ENCODE data around the gene HDAC11.

The HDAC11 gene

DNA sequence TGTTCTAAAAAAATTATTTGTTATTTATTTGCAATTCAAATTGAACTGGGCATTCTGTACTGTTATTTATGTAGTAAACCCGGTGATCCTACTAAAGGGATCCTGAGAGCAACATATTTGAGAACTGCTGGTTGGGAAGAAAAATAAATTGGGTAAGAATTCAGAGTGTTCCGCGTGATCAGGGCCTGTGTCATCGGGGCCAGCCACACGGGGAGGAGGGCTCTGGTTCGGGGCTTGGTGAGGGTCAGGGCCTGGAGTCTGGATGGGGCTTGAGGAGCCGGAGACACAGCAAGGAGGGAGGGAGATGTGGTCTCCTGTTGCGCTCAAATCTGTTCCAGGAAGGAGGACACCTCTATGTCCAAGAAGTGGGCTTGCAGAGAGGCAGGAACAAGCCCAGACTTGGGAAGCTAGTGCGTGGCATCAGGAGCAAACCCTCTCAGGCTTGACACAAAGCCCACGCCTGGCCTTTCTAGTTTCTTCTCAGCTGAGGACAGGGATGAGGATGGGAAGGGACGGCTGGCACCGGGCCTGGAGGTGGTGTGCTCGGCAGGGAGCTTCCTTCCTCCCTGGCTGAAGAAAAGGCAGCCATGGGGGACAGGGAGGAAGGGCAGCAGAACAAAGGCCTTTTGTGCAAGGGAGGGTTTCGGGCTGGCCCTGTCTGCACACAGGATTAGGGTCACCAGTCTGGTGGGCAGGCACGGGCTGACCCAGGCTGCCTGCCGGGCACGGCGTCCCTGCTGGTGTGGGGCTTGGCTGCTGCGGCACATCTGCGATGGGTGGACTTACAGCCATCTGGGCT lies 45.9 kb downstream of the HDAC11 start:
- TF ChIP-seq, protein P1, sequence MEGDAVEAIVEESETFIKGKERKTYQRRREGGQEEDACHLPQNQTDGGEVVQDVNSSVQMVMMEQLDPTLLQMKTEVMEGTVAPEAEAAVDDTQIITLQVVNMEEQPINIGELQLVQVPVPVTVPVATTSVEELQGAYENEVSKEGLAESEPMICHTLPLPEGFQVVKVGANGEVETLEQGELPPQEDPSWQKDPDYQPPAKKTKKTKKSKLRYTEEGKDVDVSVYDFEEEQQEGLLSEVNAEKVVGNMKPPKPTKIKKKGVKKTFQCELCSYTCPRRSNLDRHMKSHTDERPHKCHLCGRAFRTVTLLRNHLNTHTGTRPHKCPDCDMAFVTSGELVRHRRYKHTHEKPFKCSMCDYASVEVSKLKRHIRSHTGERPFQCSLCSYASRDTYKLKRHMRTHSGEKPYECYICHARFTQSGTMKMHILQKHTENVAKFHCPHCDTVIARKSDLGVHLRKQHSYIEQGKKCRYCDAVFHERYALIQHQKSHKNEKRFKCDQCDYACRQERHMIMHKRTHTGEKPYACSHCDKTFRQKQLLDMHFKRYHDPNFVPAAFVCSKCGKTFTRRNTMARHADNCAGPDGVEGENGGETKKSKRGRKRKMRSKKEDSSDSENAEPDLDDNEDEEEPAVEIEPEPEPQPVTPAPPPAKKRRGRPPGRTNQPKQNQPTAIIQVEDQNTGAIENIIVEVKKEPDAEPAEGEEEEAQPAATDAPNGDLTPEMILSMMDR (IDR thresholded peaks at IDR 0.05; ENCODE audit: borderline replicate concordance, control extremely low read depth, extremely low read depth, insufficient read depth, missing control alignments) = no peak
- DNase-seq (ENCODE audit: low spot score) = no peak
- in situ Hi-C loops (cut with MboI; ENCODE audit: low sequenced_read_pairs, unreplicated experiment) = no loop called here

DNA sequence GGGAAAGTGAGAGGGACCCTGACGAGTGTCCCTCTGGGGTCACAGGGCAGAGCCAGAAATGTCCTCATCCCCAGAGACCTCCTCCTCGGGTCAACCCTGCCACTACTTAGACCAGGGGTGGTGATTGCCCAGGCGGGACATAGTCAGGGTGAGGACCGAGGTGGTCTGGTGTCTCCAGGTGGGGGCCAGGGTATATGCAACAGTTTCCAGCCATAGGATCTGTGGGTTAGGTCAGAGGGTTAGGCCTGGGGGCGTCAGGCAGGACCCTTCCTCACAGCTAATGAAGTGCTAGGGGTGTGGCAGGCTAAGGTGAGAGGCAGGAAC lies 46.5 kb downstream of the HDAC11 start:
- TF ChIP-seq, protein P1 (IDR thresholded peaks at IDR 0.05; ENCODE audit: borderline replicate concordance, control extremely low read depth, extremely low read depth, insufficient read depth, missing control alignments) = no peak
- in situ Hi-C loops (cut with MboI; ENCODE audit: low sequenced_read_pairs, unreplicated experiment) = no loop called here
- no peak for DNase-seq (ENCODE audit: low spot score)

DNA sequence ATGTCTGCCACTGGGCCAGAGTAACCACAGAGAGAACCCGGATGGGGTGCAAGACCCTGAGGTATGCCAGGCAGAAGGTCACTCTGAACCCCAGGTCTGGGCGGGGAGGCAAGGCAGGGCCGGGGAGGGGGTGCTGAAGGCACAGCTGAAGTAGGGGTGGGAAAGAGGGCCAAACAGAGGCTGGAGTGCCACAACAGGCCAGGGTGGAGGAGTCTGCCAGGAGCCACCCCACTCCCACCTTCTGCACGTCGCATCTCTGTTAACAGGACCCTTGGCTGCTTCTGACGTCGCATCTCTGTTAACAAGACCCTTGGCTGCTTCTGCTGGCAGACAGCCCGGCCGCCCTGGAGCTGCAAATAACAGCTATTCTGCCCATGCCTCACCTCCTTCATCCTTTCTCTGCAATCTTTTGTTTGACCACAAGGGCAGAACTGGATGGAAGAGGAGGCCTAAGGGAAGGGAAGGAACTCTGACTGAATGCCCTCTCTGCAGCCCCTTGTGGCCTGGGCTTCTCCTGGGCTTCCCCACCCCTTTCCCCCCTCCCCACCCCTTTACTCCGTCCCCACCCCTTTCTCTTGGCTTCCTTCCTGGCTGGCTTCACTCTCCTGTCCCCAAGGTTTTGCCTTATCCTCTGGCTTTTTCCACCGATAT lies 48.2 kb downstream of the HDAC11 start:
- in situ Hi-C loops (cut with MboI; ENCODE audit: low sequenced_read_pairs, unreplicated experiment) = no loop called here
- DNase-seq (ENCODE audit: low spot score) = no peak

DNA sequence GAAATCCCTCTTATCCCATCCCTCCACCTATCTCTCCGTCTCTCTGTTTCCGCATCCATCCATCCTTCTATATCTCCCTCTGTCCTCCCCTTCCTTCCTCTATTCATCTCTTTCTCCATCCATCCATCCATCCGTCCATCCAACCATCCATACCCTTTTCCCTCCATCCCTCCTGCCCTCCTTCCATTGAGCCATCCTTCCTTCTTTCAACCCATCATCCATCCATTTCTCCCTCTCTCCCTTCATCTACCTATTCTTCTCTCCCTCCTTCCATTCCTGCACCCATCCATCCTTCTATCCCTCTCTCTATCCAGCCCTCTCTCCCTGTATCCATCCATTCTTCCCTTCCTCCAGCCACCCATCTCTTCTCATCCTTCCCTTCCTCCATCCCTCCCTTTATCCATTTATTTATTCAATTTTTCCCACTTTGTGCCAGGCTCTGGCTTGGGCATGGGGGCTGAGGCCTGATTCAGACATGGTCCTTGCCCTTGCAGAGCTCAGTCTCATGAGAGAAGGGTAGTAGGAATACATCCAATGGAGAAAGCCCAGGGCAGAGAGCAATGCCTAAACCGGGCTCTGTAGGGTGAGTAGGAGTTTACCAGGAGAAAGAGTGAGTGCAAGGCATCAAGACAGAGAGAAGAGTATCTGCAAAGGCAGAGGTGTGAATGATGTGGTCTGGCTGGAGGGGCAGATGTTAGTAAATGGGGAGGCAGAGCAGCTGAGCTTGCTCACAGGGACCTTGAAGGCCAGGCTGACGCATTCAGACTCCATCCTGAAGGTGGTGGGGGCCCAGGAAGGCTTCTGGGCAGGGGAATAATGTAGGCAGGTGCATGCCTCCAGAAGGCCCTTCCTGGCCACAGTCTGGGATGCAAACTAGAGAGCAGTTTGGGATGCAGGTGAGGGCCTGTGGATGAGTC lies 49.3 kb downstream of the HDAC11 start:
- TF ChIP-seq, protein P1 (IDR thresholded peaks at IDR 0.05; ENCODE audit: borderline replicate concordance, control extremely low read depth, extremely low read depth, insufficient read depth, missing control alignments) = no peak
- in situ Hi-C loops (cut with MboI; ENCODE audit: low sequenced_read_pairs, unreplicated experiment) = no loop called here
- DNase-seq (ENCODE audit: low spot score) = no peak

More for the DNA sequence above, 48.2 kb downstream of the HDAC11 start:
- TF ChIP-seq, protein P1 (IDR thresholded peaks at IDR 0.05; ENCODE audit: borderline replicate concordance, control extremely low read depth, extremely low read depth, insufficient read depth, missing control alignments) = no peak

DNA sequence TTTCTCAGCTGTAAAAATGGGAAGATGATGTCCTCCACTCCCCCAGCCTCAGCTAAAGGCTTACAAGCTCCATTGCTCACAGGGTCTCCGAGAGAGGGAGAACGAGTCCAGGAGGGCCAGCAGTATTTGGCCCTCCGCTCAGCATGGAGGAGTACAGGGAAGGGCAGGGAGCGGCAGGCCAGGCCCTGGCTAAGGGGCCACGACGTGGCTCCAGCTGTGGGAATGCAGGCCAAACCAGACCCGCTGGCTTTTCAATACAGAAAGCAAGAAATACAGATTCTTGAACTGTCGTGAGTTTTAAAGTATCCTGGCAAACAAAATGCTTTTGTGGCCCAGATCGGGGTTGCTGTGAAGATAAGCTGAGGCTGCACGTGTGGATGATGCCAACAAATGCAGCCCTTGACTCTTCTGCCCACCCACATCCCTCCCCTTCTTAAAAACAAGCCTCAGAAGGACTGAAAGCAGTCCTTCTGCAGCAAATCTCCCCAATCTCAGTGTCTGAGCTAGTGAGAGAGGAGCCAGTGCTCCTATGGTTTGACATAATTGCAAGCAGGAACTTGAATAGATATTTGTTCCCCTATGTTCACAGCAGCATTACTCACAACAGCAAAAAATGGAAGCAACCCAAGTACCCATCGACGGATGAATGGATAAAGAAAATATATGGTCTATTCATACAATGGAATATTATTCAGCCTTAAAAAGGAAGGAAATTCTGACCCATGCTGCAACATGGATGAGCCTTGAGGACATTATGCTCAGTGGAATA lies 50.3 kb downstream of the HDAC11 start:
- in situ Hi-C loops (cut with MboI; ENCODE audit: low sequenced_read_pairs, unreplicated experiment) = no loop called here
- no peak for DNase-seq (ENCODE audit: low spot score)
- TF ChIP-seq, protein P1 (IDR thresholded peaks at IDR 0.05; ENCODE audit: borderline replicate concordance, control extremely low read depth, extremely low read depth, insufficient read depth, missing control alignments) = no peak

DNA sequence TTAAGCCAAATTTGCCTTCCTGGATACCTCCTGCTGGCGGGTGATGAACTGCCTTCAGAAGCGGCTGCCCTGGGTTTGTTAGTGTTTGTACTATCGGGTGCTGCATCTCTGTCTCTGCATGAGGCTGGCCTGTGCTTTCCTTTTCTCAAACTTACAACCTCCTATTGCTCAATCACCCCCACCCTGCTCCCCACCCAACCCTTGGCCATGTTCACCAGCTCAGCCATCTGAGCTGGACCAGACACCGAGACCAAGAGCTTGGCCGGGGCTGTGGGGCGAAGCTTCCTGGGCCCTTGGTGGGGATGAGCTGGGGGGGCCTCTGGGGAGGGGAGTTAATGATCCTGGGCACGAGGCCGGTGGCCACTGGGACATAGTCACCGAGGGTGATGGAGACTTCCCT lies 52.0 kb downstream of the HDAC11 start:
- TF ChIP-seq, protein P1 (IDR thresholded peaks at IDR 0.05; ENCODE audit: borderline replicate concordance, control extremely low read depth, extremely low read depth, insufficient read depth, missing control alignments) = no peak
- in situ Hi-C loops (cut with MboI; ENCODE audit: low sequenced_read_pairs, unreplicated experiment) = no loop called here
- DNase-seq (ENCODE audit: low spot score) = no peak

All from GM13976 (cell line).